Activated T-cell treated with anti-CD3 and anti-CD28 coated beads for 4 hours (primary cell): ENCODE measurements around the gene DUOX2.
"Not testable (repeated sequence)": the region's sequence is repeated elsewhere in the genome, so short reads cannot be mapped to it uniquely, and the experiment has no call there.

Source experiments
- DNase-seq: peaks from one replicate; pipeline ENCODE4 v3.0.0-alpha.2; 2020

Gene DUOX2

GRCh38 chr15:45058690-45059675 lies 55.0 kb downstream of the DUOX2 start:
- DNase-seq = not testable (repeated sequence)

- not testable (repeated sequence) for DNase-seq
Observed at GRCh38 chr15:45052676-45053075, 61.3 kb downstream of the DUOX2 start.

GRCh38 chr15:45050587-45050986 lies 63.4 kb downstream of the DUOX2 start:
- no peak for DNase-seq

- no peak for DNase-seq
Observed at GRCh38 chr15:45048794-45049631, 65.0 kb downstream of the DUOX2 start.

GRCh38 chr15:45048449-45048793 lies 65.6 kb downstream of the DUOX2 start:
- not testable (repeated sequence) for DNase-seq

- not testable (repeated sequence) for DNase-seq
Observed at GRCh38 chr15:45044270-45044669, 69.7 kb downstream of the DUOX2 start.

- not testable (repeated sequence) for DNase-seq
Observed at GRCh38 chr15:45042859-45043258, 71.1 kb downstream of the DUOX2 start.
